BJ (cell line): ENCODE data around the gene RPUSD1. TPM values are rescaled to one million over a fixed set of nuclear protein-coding genes. Genes with fewer than 3 reads are reported as not detected.
A peak's percentile ranks its signal among the peaks of the same experiment; 100 is the strongest.

ENCODE experiments used
- CTCF ChIA-PET: fragments of 350-600 bp; formaldehyde crosslinking; extraction: SDS; loops from one replicate; lab custom pipeline; 2021; ENCODE audit warnings: antibody characterized with exemption, inconsistent platforms; lab: Yijun Ruan, JAX
- POLR2A ChIA-PET: fragments of 300-600 bp; sonication (Branson Sonifier 250); formaldehyde crosslinking; extraction: SDS; loops from one replicate; lab custom pipeline; 2021; ENCODE audit warnings: antibody characterized with exemption; lab: Charles Lee
- DNase-seq: peaks from one replicate; pipeline ENCODE4 v3.0.0-alpha.2; 2011; ENCODE audit warnings: low read depth
- H3K27me3 ChIP-seq: 2 replicates; pipeline ENCODE4 v1.6.0; 2011; ENCODE audit warnings: low read length; ENCODE audit not compliant: control insufficient read depth, insufficient read depth
- H3K36me3 ChIP-seq: 2 replicates; pipeline ENCODE4 v1.5.1; 2011; ENCODE audit warnings: low read length; ENCODE audit not compliant: control insufficient read depth, insufficient read depth
- H3K4me3 ChIP-seq: 2 replicates; pipeline ENCODE4 v1.5.1; 2011; ENCODE audit warnings: low read depth, mild to moderate bottlenecking, control low read depth, low read length
- polyA plus RNA-seq: library from polyadenylated mRNA; depleted of rRNA; stranded (reverse); fragments of >200 nt; gene quantifications from 2 replicates; pipeline ENCODE4 v1.2.3, GENCODE V29; 2011
- TF ChIP-seq, protein P1 (sequence below): IDR thresholded peaks from 2 replicates; pipeline ENCODE4 v1.5.1; 2011; ENCODE audit warnings: low read depth, mild to moderate bottlenecking, control low read depth, inconsistent platforms, low read length, moderate library complexity; ENCODE audit not compliant: insufficient read depth

The RPUSD1 gene
- polyA plus RNA-seq, 1 experiment, result 24.7 TPM

DNA sequence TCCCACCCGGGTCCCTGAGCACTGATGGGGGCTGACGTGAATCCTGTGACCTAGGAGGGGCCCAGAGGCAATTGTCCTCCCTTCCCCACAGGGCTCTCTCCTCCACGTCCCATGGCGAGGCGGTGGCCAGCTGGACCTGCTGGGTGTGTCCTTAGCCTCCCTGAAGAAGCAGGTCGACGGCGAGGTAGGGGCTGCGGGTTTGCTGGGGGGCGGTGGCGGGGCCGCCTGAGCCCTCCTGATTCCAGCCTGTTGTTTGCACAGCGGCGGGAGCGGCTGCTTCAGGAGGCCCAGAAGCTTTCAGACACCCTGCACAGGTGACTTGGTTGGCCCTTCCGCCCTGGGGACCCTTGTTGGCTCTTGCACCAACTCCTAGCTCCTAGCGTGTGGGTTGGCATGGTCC is 1.9 kb upstream of the RPUSD1 start:
- ChIA-PET CTCF (interaction anchor here (7.8 kb wide), 1 partner anchor 76 kb away, joined by 120 read pairs; the partner anchor contains the start of gene METRN), POLR2A (no interaction called here)
- H3K36me3 ChIP-seq, result peaks cover 11% of the 10 kb centered on the region
- H3K4me3 ChIP-seq, result no peak overlapping the region
- H3K27me3 ChIP-seq, result no peaks in the 10 kb centered on the region
- DNase-seq, result no peak
- TF ChIP-seq, protein P1, sequence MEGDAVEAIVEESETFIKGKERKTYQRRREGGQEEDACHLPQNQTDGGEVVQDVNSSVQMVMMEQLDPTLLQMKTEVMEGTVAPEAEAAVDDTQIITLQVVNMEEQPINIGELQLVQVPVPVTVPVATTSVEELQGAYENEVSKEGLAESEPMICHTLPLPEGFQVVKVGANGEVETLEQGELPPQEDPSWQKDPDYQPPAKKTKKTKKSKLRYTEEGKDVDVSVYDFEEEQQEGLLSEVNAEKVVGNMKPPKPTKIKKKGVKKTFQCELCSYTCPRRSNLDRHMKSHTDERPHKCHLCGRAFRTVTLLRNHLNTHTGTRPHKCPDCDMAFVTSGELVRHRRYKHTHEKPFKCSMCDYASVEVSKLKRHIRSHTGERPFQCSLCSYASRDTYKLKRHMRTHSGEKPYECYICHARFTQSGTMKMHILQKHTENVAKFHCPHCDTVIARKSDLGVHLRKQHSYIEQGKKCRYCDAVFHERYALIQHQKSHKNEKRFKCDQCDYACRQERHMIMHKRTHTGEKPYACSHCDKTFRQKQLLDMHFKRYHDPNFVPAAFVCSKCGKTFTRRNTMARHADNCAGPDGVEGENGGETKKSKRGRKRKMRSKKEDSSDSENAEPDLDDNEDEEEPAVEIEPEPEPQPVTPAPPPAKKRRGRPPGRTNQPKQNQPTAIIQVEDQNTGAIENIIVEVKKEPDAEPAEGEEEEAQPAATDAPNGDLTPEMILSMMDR, result no peak

DNA sequence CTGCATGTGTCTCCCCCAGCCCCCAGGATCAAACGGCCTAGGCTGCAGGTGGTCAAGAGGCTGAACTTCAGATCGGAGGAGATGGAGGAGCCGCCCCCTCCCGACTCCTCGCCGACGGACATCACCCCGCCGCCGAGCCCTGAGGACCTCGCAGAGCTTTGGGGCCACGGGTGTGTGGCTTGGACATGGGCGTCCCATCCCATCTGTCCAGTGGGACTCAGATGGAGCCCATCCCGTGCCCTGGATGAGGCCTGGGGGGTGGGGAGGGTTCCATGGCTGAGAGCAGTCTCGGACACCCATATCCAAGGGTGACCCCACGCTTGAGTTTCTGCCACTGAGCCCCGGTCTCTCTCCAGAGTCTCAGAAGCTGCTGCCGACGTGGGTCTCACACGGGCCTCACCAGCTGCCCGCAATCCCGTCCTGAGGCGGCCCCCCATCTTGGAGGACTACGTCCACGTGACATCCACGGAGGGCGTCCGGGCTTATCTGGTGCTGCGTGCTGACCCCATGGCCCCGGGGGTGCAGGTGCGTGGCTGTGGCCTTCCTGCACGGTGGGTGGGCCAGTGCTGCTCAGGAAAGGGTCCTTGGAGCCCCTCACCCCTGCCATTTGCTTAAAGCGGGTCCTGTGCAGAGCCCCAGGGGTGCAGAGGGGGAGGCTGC is 1.1 kb upstream of the RPUSD1 start:
- ChIA-PET CTCF (interaction anchor here (7.8 kb wide), 1 partner anchor 75 kb away, joined by 120 read pairs; the partner anchor contains the start of gene METRN), POLR2A (no interaction called here)
- no peaks in the 10 kb centered on the region for H3K27me3 ChIP-seq
- H3K36me3 ChIP-seq, result peaks cover 11% of the 10 kb centered on the region
- no peak for DNase-seq
- H3K4me3 ChIP-seq, result peak overlapping the region; percentile 94
- TF ChIP-seq, protein P1, result no peak

DNA sequence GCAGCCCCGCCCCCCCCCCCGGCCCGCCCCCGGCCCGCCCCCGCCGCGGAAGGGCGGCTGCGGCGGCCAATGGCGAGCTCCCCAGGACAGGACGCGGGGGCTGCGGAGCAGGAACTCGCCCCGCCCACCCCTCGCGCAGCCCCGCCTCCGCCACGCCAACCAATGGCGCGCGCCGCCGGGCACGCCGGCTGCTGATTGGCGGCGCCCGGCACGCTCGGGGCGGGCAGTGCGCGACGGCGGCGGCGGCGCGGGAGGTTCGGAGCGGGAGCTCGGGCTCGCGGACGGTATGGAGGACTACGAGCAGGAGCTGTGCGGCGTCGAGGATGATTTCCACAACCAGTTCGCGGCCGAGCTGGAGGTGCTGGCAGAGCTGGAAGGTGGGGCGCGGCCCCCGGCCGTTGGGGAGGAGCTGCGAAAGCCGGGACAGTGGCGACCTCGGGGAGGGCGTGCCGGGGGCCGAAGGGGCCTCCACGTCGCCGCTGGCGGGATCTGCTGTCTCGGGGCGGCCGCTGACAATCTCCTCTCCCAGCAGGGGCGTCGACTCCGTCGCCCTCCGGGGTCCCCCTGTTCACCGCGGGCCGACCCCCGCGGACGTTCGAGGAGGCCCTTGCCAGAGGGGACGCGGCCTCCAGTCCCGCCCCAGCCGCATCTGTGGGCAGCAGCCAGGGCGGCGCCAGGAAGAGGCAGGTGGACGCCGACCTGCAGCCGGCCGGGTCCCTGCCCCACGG is 382 bp upstream of the RPUSD1 start, which contains the start of gene CHTF18:
Gene CHTF18 (plus strand): TSS at position 222 of the 728 bp plus-strand sequence. CDS start 65 bp downstream, at position 287.
- ChIA-PET CTCF (interaction anchor here (0.9 to 7.8 kb wide), 4 partner anchors 61 to 269 kb away, joined by 3 to 120 read pairs (median 4); partner anchors contain the start of gene METRN), POLR2A (interaction anchor here (0.5 kb wide), 1 partner anchor 84 kb away, joined by 4 read pairs; no protein-coding TSS in a partner anchor)
- peak; percentile 35 for DNase-seq
- Histone ChIP-seq H3K4me3 (peak within 1 kb of the TSS; percentile 96), H3K36me3 (peaks cover 11% of the 10 kb centered on the region), H3K27me3 (no peaks in the 10 kb centered on the region)
- TF ChIP-seq, protein P1, result no peak

DNA sequence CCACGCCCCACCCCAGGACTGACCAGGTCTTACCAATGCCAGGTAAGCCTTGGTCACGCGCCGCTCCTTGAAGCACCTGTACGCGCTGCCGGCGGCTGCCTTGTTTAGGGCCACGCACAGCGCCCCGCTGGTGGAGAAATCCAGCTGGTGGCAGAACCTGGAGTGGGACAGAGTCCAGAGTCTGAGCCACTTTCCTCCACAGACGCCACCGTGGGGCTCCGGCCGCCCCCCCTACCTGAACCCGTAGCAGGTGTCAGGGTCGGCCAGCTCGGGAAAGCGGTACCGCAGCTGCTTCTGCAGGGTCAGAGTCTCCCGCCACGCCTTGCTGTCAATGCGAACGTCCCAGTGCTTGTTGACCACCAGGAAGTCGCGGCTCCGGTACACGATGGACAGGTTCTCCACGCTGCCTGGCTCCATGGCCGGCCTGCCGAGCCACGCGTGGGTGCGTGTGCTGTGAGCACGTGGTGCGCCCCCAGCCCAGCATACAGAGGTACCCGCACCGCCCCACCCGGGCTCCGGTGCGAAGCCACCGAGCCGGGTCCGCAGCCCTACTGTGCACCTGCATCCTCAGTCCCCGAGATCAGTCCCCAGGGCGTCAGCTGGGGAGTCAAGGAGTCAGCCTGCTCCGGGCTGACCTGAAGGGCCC is 737 bp downstream of the RPUSD1 start:
- CTCF ChIA-PET, result interaction anchor here (0.9 to 7.8 kb wide), 5 partner anchors 14 to 270 kb away, joined by 3 to 120 read pairs (median 10); partner anchors contain the start of gene METRN
- H3K27me3 ChIP-seq, result no peaks in the 10 kb centered on the region
- peak overlapping the region; percentile 96 for H3K4me3 ChIP-seq
- DNase-seq, result no peak
- H3K36me3 ChIP-seq, result peaks cover 11% of the 10 kb centered on the region
- TF ChIP-seq, protein P1, result no peak
- POLR2A ChIA-PET, result no interaction called here
